Stimulated activated CD8-positive, alpha-beta memory T cell treated with anti-CD3 and anti-CD28 coated beads, Interleukin-4, amount 100 ng/mL, for 48 hours (primary cell): ENCODE data around the gene SULF2.
"Not testable (repeated sequence)": the region's sequence is repeated elsewhere in the genome, so short reads cannot be mapped to it uniquely, and the experiment has no call there.

ENCODE experiments used
- DNase-seq: peaks from one replicate; pipeline ENCODE4 v3.0.0-alpha.2; 2020

The SULF2 gene

GRCh38 chr20:47804224-47804825 is 19.0 kb upstream of the SULF2 start:
- not testable (repeated sequence) for DNase-seq

GRCh38 chr20:47802975-47803374 is 17.7 kb upstream of the SULF2 start:
- DNase-seq = no peak

GRCh38 chr20:47802226-47802920 is 17.1 kb upstream of the SULF2 start:
- DNase-seq = no peak

GRCh38 chr20:47801759-47802158 is 16.5 kb upstream of the SULF2 start:
- DNase-seq = no peak

DNA sequence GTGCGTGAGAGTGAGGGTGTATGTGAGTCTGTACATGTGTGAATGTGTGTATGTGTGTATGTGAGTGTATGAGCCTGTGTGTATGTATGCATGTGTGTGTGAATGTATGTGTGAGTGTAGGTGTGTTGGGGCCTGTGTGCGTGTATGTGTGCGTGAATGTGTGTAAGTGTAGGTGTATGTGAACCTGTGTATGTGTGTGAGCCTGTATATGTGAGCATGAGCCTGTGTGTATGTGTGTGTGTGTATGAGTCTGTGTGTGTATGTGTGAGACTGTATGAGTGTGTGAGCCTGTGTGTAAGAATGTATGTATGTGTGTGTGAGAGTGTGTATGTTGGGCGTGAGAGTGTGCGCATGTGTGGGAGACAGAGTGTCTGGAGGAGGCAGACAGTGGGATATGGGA is 15.8 kb upstream of the SULF2 start:
- no peak for DNase-seq

DNA sequence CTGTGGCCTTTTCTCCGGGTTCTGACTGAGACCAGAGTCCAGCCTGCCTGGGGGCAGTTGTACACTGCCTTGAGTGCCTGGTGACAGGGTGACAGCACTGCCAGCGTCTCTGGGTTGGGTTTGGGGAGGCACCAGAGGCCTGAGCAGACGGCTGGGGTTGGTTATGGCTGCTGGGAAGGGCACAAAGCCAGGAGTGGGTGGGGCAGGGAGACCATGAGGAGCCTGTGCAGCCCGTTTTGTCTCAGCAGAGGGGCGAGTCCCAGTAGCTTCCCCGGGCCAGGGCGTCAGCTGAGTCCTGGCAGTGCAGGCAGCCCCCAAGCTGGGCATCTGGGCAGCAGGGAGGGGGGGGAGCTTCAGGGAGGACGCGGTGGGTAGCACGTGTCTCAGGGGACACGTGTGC is 15.3 kb upstream of the SULF2 start:
- DNase-seq = no peak

- DNase-seq = no peak
These were observed 13.9 kb upstream of the SULF2 start for GRCh38 chr20:47799116-47799715.

- DNase-seq = no peak
These were observed 11.7 kb upstream of the SULF2 start for GRCh38 chr20:47796971-47797370.

DNA sequence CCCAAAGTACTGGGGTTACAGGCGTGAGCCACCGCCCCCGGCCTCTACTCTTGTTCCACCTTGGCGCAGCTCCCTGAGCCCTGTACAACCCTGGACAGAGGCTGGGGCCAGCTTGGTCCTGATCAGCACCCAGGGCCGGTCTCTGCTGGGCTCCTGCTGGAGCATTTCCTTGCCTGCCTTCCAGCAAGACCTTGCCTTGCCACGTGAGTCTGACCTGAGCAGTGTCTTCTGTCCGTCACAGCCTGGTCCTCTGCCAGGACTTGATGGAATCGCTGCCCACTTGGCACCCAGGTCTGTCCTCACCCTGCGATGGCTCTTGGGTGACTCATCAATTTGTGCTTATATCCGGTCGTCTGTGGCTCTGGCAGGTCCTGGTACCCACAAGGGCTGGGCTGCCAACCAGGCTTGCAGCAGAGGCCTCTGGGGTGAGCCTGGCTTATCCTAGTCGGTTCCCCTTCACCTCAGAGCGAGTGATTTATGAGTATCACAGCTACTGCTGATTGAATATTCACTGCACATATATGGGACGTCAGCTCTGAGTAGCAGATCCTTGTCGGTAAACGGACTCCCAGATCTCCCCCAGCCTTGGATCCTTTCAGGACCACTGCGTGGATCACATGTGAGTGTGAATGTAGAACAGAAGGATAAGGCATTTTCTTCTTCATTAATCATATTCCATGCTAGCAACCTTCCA is 10.1 kb upstream of the SULF2 start:
- no peak for DNase-seq

DNA sequence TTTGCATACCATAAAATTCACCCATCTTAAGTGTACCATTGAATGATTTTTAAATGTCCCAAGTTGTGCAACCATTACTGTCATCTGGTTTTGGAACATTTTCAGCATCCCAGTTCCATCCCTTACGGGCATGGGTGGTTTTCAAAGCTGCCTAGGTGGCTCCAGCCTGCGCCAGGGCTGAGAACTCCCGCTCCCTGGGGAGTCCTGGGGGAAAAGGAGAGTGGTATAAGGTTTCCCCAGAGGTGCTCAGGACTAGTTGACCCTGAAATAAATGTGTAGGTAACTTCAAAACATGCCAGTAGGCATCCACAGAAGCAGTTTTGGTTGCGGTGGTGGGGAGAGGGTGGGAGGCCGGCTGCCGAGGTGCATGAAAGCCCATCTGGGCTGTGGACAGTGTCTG is 9.0 kb upstream of the SULF2 start:
- DNase-seq = not testable (repeated sequence)

DNA sequence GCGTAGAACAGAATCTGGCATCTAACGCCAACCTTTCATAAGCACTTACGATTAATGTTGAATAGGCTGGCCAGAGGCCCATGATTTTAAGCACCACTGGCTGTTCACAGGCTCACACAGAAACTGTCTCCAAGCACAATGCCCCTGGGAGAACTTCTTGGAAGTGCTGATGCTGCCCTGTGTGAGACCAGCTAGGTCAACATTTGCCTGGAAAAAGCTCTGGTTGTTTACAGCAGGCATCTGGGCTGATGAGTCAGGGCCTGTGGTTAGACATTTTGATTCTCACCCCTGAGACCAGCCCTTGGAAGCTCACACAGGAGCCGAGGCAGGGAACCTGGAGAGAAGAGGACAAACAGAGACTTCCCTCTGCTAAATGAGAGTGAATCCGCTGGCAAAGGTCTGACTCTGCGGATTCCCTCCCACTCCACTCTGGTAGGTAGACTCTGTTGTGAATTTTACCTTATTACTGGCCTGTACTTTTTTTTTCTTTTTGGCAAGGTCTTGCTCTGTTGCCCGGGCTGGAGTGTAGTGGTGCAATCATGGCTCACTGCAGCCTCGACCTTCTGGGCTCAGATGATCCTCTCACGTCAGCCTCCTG is 6.8 kb upstream of the SULF2 start:
- DNase-seq = no peak

- no peak for DNase-seq
These were observed 5.9 kb upstream of the SULF2 start for GRCh38 chr20:47791084-47791599.

GRCh38 chr20:47790580-47790965 is 5.3 kb upstream of the SULF2 start:
- no peak for DNase-seq

- no peak for DNase-seq
These were observed 4.7 kb upstream of the SULF2 start for GRCh38 chr20:47789764-47790579.

- DNase-seq = no peak
These were observed 3.9 kb upstream of the SULF2 start for GRCh38 chr20:47789081-47789763.

GRCh38 chr20:47788741-47789080 is 3.4 kb upstream of the SULF2 start:
- DNase-seq = no peak

- DNase-seq = no peak
These were observed 1.5 kb upstream of the SULF2 start for GRCh38 chr20:47786765-47787107.

DNA sequence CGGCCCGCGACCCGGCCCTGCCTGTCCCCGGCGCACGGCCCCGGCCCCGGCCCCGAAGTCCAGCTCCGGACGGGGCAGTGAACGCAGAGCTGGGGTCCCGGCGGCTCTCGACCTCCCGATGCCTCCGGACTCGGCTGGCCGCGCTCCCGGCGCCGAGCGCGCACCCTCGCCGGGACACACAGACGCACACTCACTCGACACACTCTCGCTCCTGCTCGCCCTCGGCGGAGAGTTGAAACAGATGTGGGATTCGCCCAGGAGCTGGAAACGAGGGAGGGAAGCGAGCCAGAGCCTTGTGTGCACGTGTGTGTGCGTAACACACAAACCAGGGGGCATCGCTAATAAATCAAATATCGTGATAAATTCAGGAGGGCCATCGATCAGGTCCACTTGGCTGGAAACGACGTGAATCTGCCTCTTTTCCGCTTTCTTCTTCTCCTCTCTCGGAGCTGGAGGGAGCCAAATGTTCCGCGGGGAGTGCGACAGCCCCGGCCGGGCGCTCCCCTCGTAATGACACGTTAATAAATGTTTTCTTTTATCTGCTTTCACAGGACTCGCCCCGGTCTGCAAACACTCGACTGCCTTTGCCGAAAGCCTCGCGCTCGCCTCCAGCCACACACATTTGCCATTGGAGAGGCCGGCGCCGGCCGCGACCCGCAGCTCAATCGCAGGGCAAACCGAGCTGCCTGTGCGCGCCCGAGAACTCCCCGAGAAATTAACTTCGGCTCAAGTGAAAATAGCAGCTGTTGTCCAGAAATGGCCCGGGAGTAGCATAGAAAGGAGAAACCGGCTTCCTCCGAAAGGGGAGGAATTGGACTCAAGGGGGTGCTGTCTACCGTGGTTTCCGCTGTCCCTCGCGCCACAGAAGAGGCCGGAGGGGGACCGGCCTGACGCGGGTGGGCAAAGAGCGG is 828 bp upstream of the SULF2 start:
- DNase-seq = peak; percentile 37

GRCh38 chr20:47784599-47785310 is 526 bp downstream of the SULF2 start:
- DNase-seq = no peak
